NT2/D1 (cell line): ENCODE measurements around the gene TRAPPC6A.

ENCODE experiments used
- DNase-seq: peaks from one replicate; pipeline ENCODE4 v3.0.0-alpha.2; 2011; ENCODE audit warnings: low read depth, low spot score
- H3K27me3 ChIP-seq: 2 replicates; pipeline ENCODE4 v1.6.0; 2011; ENCODE audit warnings: mild to moderate bottlenecking; ENCODE audit not compliant: insufficient read length, insufficient read depth
- H3K36me3 ChIP-seq: 2 replicates; pipeline ENCODE4 v1.6.1; 2011; ENCODE audit warnings: mild to moderate bottlenecking, low read length, mixed read lengths; ENCODE audit not compliant: insufficient read depth, insufficient read length
- H3K4me1 ChIP-seq: 2 replicates; pipeline ENCODE4 v1.5.1; 2011; ENCODE audit not compliant: insufficient read depth, insufficient read length
- H3K4me3 ChIP-seq: 2 replicates; pipeline ENCODE4 v1.5.1; 2011; ENCODE audit warnings: low read depth; ENCODE audit not compliant: insufficient read length
- H3K9ac ChIP-seq: 2 replicates; pipeline ENCODE4 v1.6.0; 2011; ENCODE audit warnings: low read depth; ENCODE audit not compliant: insufficient read length
- H3K9me3 ChIP-seq: 2 replicates; pipeline ENCODE4 v1.5.1; 2011; ENCODE audit warnings: mild to moderate bottlenecking, low read length; ENCODE audit not compliant: insufficient read depth
- SUZ12 ChIP-seq: IDR thresholded peaks from 2 replicates; pipeline ENCODE4 v1.6.1; 2011; ENCODE audit not compliant: insufficient read length, insufficient read depth; ENCODE audit errors: extremely low read depth
- YY1 ChIP-seq: IDR thresholded peaks from 2 replicates; pipeline ENCODE4 v1.6.1; 2011; ENCODE audit not compliant: insufficient read length, insufficient read depth
- ZNF274 ChIP-seq: IDR thresholded peaks from 2 replicates; pipeline ENCODE4 v1.6.1; 2011; ENCODE audit warnings: mild to moderate bottlenecking, low read depth, low read length

TRAPPC6A gene

DNA sequence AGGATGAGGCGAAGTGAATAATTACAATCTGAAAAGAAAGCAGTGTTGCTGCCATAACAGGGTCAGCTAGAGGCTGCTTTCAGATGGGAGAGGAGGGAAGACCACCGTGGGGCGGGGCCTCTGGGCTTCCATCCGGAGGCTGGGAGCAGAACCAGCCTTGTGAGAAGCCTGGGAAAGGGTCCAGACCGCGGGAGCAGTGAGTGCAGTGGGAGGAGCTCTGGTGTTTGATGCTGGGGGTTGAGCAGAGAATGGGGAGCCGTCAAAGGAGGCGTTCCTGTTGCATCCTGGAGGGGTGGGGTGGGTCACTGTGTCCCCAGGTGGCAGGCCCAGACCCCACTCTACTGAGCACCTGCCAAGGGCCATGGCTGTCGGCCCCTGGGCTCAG is 35.3 kb downstream of the TRAPPC6A start:
- Histone ChIP-seq H3K36me3 (peaks cover 53% of the 10 kb centered on the region), H3K9ac (no peak overlapping the region), H3K4me1 (peaks cover 17% of the 10 kb centered on the region), H3K27me3 (no peaks in the 10 kb centered on the region), H3K9me3 (no peaks in the 10 kb centered on the region), H3K4me3 (no peak overlapping the region)
- TF ChIP-seq YY1 (no peak), SUZ12 (no peak)
- DNase-seq, result no peak

DNA sequence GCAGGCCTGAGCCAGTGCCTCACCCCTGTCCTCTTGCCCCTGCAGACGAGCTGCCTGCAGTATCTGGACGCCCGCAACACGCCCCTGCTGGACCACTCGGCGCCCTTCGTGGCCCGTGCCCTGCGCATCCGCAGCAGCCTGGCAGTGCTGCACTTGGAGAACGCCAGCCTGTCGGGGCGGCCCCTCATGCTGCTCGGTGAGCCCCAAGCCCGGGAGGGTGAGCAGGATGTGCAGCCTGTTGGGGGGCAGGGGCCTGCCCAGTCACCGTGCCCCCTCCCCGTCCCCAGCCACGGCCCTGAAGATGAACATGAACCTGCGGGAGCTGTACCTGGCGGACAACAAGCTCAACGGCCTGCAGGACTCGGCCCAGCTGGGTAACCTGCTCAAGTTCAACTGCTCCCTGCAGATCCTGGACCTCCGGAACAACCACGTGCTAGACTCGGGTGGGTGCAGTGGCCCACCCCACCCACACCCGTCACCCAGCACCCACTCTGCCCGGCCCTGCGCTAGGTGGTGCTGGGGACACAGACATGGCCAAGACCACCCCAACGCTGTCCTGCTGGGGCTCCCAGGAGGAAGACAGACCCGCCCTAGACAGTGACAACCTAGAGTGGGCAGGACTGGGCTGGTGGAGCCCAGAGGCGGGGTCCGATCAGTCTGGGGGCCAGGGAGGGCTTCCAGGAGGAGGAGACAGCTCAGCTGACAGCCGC is 35.9 kb downstream of the TRAPPC6A start:
- H3K9me3 ChIP-seq, result no peaks in the 10 kb centered on the region
- no peak for DNase-seq
- H3K4me3 ChIP-seq, result no peak overlapping the region
- H3K9ac ChIP-seq, result no peak overlapping the region
- peaks cover 53% of the 10 kb centered on the region for H3K36me3 ChIP-seq
- no peak for TF ChIP-seq SUZ12
- TF ChIP-seq ZNF274, result no peak
- no peak for TF ChIP-seq YY1
- H3K4me1 ChIP-seq, result peaks cover 15% of the 10 kb centered on the region
- H3K27me3 ChIP-seq, result no peaks in the 10 kb centered on the region

DNA sequence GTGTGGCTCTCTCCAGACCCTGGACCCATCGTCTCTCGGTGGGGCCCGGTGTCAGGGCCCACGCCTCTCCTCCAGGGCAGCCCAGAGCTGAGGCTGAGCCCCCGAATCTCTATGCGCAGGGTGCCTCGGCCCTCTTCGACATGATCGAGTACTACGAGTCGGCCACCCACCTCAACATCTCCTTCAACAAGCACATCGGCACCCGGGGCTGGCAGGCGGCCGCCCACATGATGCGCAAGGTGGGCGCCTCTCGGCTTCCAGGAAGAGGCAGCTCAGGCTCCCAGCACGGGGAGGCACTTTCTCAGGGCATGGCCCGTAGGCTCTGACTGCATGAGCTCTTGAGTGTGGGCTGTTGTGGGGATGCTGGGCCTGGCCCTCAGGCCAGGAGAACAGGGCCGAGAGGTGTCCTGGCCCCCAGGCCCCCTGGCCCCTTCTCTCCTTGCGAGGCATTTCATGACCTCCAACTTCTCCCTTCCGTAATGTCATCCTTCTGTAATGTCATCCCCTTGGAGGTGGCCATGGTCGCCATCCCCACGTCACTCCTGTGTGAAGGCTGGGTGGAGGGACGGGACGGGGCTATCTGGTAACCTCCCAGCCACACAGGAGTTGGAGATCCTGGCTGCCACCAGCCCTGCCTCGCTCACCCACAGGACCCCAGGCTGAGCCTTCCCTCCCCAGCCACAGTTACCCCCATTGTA is 36.7 kb downstream of the TRAPPC6A start:
- H3K9me3 ChIP-seq, result no peaks in the 10 kb centered on the region
- TF ChIP-seq SUZ12, result no peak
- TF ChIP-seq ZNF274, result no peak
- no peak for DNase-seq
- H3K36me3 ChIP-seq, result peaks cover 57% of the 10 kb centered on the region
- H3K4me3 ChIP-seq, result no peak overlapping the region
- H3K27me3 ChIP-seq, result no peaks in the 10 kb centered on the region
- peaks cover 15% of the 10 kb centered on the region for H3K4me1 ChIP-seq
- H3K9ac ChIP-seq, result no peak overlapping the region

DNA sequence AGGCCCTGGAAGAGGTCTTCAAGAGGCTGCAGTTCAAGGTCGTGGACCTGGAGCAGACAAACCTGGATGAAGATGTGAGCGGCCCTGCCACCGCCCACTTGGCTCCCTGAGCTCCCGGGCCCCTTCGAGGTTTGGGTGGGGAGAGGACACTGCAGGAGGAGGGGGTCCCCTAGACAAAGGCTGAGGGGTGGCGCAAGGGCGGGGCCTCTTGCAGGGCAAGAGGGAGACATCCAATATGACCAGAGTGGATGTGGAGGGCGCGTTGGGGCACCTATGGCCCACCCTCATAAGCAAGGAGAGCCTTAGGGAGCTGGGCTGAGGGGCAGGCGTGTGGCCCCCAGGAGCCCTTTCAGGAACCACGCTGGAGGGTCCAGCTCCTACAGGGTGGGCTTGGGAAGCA is 37.5 kb downstream of the TRAPPC6A start:
- no peak for DNase-seq
- Histone ChIP-seq H3K9ac (no peak overlapping the region), H3K4me1 (peaks cover 15% of the 10 kb centered on the region), H3K4me3 (no peak overlapping the region), H3K9me3 (no peaks in the 10 kb centered on the region), H3K36me3 (peaks cover 52% of the 10 kb centered on the region), H3K27me3 (no peaks in the 10 kb centered on the region)
- TF ChIP-seq YY1 (no peak), ZNF274 (no peak), SUZ12 (no peak)

DNA sequence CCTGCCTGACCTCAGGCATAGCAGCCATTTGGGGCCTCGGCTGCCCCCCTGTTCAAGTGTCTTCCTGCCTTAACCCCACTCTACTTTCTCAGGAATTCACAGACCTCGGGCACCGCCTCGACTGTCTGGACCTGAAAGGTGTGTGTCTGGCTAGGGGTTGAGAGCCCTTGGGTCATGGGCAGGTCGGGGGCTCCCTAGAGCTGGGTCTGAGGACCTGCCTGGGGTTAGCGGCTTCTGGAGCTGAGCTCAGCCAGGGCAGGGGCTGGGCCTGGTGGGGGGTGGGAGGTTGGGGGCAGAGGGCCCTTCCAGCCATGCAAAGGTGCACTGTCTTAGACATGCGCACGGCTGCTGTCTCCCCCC is 37.9 kb downstream of the TRAPPC6A start:
- Histone ChIP-seq H3K27me3 (no peaks in the 10 kb centered on the region), H3K4me1 (peaks cover 15% of the 10 kb centered on the region), H3K9ac (no peak overlapping the region), H3K9me3 (no peaks in the 10 kb centered on the region), H3K4me3 (no peak overlapping the region), H3K36me3 (peaks cover 48% of the 10 kb centered on the region)
- TF ChIP-seq YY1 (no peak), ZNF274 (no peak), SUZ12 (no peak)
- no peak for DNase-seq

DNA sequence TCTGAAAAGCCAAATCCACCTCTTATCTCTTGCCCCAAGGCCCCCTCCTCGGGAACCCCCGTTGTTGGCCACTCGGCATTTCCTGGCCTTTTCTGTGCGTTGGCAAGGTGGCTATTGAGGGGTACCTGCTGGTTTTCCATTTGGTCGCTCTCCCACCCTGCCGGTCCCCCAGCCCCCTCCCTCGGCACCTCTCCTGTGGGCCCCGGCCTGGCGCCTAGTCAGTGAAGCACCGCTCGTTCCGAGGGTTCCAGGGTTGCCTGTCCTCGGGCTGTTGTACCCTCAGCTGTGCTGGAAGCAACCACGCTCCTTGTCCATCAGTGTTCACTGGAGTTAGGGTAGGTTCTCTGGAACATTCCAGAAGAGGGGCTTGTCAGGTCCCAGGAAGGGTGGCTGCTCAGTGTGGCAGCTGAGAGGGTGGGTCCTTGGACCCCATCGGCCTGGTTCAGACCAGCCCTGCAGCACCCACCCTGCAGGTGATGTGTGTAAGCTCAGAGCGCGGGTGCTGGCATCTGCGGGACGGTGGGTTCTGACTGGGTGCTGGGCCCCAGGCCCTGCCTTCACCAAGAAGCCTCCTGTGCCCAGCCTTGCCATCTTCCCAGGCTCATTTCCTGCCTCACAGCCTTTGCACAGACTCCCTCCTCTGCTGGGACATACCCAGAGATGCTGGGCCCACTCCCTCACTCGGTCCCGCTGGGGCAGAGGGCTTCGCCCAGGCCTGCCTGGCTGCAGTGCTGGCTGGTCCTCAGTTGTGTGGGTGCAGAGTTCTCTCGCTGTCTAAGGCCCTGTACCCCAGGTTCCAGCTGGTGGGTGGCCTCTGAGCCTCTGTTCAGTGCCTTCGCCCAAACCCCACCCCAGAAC is 38.5 kb downstream of the TRAPPC6A start:
- no peaks in the 10 kb centered on the region for H3K9me3 ChIP-seq
- no peak overlapping the region for H3K9ac ChIP-seq
- TF ChIP-seq SUZ12 (no peak), ZNF274 (no peak), YY1 (no peak)
- H3K4me1 ChIP-seq, result peaks cover 15% of the 10 kb centered on the region
- H3K27me3 ChIP-seq, result no peaks in the 10 kb centered on the region
- H3K4me3 ChIP-seq, result no peak overlapping the region
- DNase-seq, result no peak
- H3K36me3 ChIP-seq, result peaks cover 41% of the 10 kb centered on the region

DNA sequence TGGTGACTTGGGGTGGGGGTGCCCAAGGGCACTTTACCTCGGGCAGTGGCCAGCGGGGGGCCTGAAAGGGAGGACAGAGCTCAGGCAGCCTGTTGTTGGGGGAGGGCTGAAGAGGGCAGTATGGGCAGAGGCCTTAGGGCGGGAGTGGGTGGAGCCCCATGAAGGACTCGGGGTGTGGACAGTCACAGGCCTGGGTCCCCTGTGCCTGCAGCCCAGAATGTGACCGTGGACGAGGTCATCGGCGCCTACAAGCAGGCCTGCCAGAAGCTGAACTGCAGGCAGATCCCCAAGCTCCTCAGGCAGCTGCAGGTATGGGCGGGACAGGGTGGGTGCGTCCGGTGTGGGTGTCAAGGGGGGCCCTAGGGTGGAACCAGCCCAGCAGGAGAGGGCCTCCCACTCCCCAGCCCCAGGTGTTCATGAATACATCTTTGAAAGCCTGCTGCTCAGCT is 39.7 kb downstream of the TRAPPC6A start:
- H3K36me3 ChIP-seq, result peaks cover 40% of the 10 kb centered on the region
- no peaks in the 10 kb centered on the region for H3K27me3 ChIP-seq
- H3K9me3 ChIP-seq, result no peaks in the 10 kb centered on the region
- H3K4me3 ChIP-seq, result no peak overlapping the region
- no peak overlapping the region for H3K9ac ChIP-seq
- no peak for DNase-seq
- no peak for TF ChIP-seq SUZ12
- no peak for TF ChIP-seq YY1
- TF ChIP-seq ZNF274, result no peak
- H3K4me1 ChIP-seq, result peaks cover 12% of the 10 kb centered on the region
